Fibroblast of skin of scalp (primary cell): ENCODE data around the gene PDGFB.
A peak's percentile ranks its signal among the peaks of the same experiment; 100 is the strongest.

Experiments
- DNase-seq: peaks from one replicate; pipeline ENCODE4 v3.0.0-alpha.2; 2013

PDGFB gene

GRCh38 chr22:39276440-39277141 is 31.8 kb upstream of the PDGFB start:
- DNase-seq = no peak

- no peak for DNase-seq
These were observed 31.1 kb upstream of the PDGFB start for GRCh38 chr22:39275814-39276439.

- no peak for DNase-seq
These were observed 29.4 kb upstream of the PDGFB start for GRCh38 chr22:39273950-39274887.

GRCh38 chr22:39270792-39271191 is 26.0 kb upstream of the PDGFB start:
- DNase-seq = no peak

GRCh38 chr22:39270280-39270679 is 25.5 kb upstream of the PDGFB start:
- no peak for DNase-seq

GRCh38 chr22:39269095-39269790 is 24.5 kb upstream of the PDGFB start:
- DNase-seq = no peak

- DNase-seq = no peak
These were observed 23.9 kb upstream of the PDGFB start for GRCh38 chr22:39268645-39269044.

- DNase-seq = no peak
These were observed 23.2 kb upstream of the PDGFB start for GRCh38 chr22:39267974-39268373.

- DNase-seq = no peak
These were observed 21.7 kb upstream of the PDGFB start for GRCh38 chr22:39266398-39267030.

- no peak for DNase-seq
These were observed 20.5 kb upstream of the PDGFB start for GRCh38 chr22:39265143-39265886.

GRCh38 chr22:39264349-39265038 is 19.7 kb upstream of the PDGFB start:
- DNase-seq = no peak

- no peak for DNase-seq
These were observed 19.0 kb upstream of the PDGFB start for GRCh38 chr22:39263626-39264348.

- no peak for DNase-seq
These were observed 14.9 kb upstream of the PDGFB start for GRCh38 chr22:39259666-39260065.

GRCh38 chr22:39257901-39258475 is 13.2 kb upstream of the PDGFB start:
- no peak for DNase-seq

- no peak for DNase-seq
These were observed 12.2 kb upstream of the PDGFB start for GRCh38 chr22:39256979-39257378.

- no peak for DNase-seq
These were observed 11.4 kb upstream of the PDGFB start for GRCh38 chr22:39256186-39256552.

- DNase-seq = no peak
These were observed 10.8 kb upstream of the PDGFB start for GRCh38 chr22:39255449-39256185.

GRCh38 chr22:39254789-39255298 is 10.1 kb upstream of the PDGFB start:
- peak; percentile 68 for DNase-seq

- no peak for DNase-seq
These were observed 9.3 kb upstream of the PDGFB start for GRCh38 chr22:39254122-39254521.
